Liver (tissue), 3 donors: ENCODE data around the gene DCC.

Experiments used
- EGR1 ChIP-seq, 2 donors: IDR thresholded peaks; 2 replicates each; pipeline ENCODE4 v1.6.1; 2016 to 2018; ENCODE audit warnings: antibody characterized with exemption in 2 of 2, low read depth in 2 of 2
- YY1 ChIP-seq: IDR thresholded peaks from 2 replicates; pipeline ENCODE4 v1.6.1; 2016; ENCODE audit warnings: antibody characterized with exemption, mild to moderate bottlenecking
- TF ChIP-seq, protein P1 (sequence below): fragments of 150-350 bp; IDR thresholded peaks from 2 replicates; pipeline ENCODE4 v1.5.1; 2017; ENCODE audit warnings: improper control_type of control experiment, low read depth, low read length; ENCODE audit not compliant: missing input control
- TF ChIP-seq, protein P2 (sequence below): IDR thresholded peaks from 2 replicates; pipeline ENCODE4 v1.6.1; 2016; ENCODE audit warnings: antibody characterized with exemption
- TF ChIP-seq, protein P3 (sequence below): IDR thresholded peaks from 2 replicates; pipeline ENCODE4 v1.6.1; 2016; ENCODE audit warnings: antibody characterized with exemption
- donor health status: healthy.
- donor health status: healthy.

DNA sequence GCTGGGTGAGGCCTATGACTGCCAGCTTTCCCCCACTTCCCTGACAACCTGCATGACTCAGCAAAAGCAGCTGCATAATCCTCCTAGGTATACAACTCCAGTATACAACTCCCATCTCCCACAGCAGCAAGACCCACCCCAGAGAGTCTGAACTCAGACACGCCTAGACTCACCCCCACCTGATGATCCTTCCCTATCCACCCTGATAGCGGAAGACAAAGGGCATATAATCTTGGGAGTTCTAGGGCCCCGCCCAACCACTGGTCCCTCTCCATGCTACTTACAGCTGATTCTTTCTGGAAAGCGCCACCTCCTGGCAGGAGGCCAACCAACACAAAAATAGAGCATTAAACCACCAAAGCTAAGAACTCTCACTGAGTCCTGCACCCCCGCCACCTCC is 296.5 kb downstream of the DCC start:
- TF ChIP-seq, protein P1, sequence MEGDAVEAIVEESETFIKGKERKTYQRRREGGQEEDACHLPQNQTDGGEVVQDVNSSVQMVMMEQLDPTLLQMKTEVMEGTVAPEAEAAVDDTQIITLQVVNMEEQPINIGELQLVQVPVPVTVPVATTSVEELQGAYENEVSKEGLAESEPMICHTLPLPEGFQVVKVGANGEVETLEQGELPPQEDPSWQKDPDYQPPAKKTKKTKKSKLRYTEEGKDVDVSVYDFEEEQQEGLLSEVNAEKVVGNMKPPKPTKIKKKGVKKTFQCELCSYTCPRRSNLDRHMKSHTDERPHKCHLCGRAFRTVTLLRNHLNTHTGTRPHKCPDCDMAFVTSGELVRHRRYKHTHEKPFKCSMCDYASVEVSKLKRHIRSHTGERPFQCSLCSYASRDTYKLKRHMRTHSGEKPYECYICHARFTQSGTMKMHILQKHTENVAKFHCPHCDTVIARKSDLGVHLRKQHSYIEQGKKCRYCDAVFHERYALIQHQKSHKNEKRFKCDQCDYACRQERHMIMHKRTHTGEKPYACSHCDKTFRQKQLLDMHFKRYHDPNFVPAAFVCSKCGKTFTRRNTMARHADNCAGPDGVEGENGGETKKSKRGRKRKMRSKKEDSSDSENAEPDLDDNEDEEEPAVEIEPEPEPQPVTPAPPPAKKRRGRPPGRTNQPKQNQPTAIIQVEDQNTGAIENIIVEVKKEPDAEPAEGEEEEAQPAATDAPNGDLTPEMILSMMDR: no peak
- TF ChIP-seq, protein P2, sequence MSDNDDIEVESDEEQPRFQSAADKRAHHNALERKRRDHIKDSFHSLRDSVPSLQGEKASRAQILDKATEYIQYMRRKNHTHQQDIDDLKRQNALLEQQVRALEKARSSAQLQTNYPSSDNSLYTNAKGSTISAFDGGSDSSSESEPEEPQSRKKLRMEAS: no peak
- no peak for TF ChIP-seq YY1
- TF ChIP-seq, protein P3, sequence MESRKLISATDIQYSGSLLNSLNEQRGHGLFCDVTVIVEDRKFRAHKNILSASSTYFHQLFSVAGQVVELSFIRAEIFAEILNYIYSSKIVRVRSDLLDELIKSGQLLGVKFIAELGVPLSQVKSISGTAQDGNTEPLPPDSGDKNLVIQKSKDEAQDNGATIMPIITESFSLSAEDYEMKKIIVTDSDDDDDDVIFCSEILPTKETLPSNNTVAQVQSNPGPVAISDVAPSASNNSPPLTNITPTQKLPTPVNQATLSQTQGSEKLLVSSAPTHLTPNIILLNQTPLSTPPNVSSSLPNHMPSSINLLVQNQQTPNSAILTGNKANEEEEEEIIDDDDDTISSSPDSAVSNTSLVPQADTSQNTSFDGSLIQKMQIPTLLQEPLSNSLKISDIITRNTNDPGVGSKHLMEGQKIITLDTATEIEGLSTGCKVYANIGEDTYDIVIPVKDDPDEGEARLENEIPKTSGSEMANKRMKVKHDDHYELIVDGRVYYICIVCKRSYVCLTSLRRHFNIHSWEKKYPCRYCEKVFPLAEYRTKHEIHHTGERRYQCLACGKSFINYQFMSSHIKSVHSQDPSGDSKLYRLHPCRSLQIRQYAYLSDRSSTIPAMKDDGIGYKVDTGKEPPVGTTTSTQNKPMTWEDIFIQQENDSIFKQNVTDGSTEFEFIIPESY: no peak
- no peak for TF ChIP-seq EGR1 (IDR thresholded peaks at IDR 0.05; ENCODE audit: low read depth in 2 of 2)
